Testis (tissue), 3 donors: ENCODE measurements around the gene MYO9B. TPM values are rescaled to one million over a fixed set of nuclear protein-coding genes. Genes with fewer than 3 reads are reported as not detected.

Experiments used
- DNase-seq: peaks from one replicate; pipeline ENCODE4 v3.0.0-alpha.2; 2019
- H3K27ac ChIP-seq, 2 donors: fragments of 200-600 bp; sonication (generic); one replicate each; pipeline ENCODE4 v1.5.1; 2019
- H3K27me3 ChIP-seq: fragments of 200-600 bp; sonication (generic); one replicate; pipeline ENCODE4 v1.5.1; 2019
- H3K36me3 ChIP-seq: fragments of 200-600 bp; sonication (generic); one replicate; pipeline ENCODE4 v1.5.1; 2017; ENCODE audit warnings: low read depth; ENCODE audit errors: missing control alignments
- H3K4me1 ChIP-seq: fragments of 200-600 bp; sonication (generic); one replicate; pipeline ENCODE4 v1.5.1; 2019
- H3K4me3 ChIP-seq, 2 donors: fragments of 200-600 bp; sonication (generic); one replicate each; pipeline ENCODE4 v1.5.1; 2017 to 2019
- H3K9me3 ChIP-seq: fragments of 200-600 bp; sonication (generic); one replicate; pipeline ENCODE4 v1.5.1; 2017
- CTCF ChIP-seq, 3 experiments: fragments of 450-650 bp in 2 of 3; fragments of 200-600 bp in 1 of 3; sonication (generic) in 1 of 3; IDR thresholded peaks; one replicate each; pipeline ENCODE4 v1.5.1; 2016 to 2019; ENCODE audit warnings: antibody characterized with exemption in 3 of 3, mild to moderate bottlenecking in 2 of 3, moderate library complexity in 1 of 3
- POLR2A ChIP-seq: fragments of 450-650 bp; IDR thresholded peaks from one replicate; pipeline ENCODE4 v1.6.1; 2017; ENCODE audit warnings: antibody characterized with exemption, mild to moderate bottlenecking, moderate library complexity
- WGBS, 2 donors: methylation state at CpG; one replicate each; pipeline ENCODE4 v1.1.5; 2018; 5-methylcytosine and 5-hydroxymethylcytosine counted together
- intact Hi-C: fragments of 100-400 bp; cut with DNase I; formaldehyde crosslinking; loops from one replicate; pipeline ENCODE4 v1.15.1; 2023; ENCODE audit warnings: low total_unique reads
- polyA plus RNA-seq: library from polyadenylated mRNA; stranded (reverse); fragments of 350-450 nt; fragmentation: Illumina TruSeq; extraction: RNeasy Lipid Tissue Mini Kit (QIAGEN cat#74804); gene quantifications from one replicate; pipeline ENCODE4 v1.2.3, GENCODE V29; 2014; ENCODE audit warnings: low read depth, low replicate concordance; ENCODE audit not compliant: insufficient read depth
- total RNA-seq, 2 donors: library from RNA; depleted of rRNA; stranded (reverse); fragments of >200 nt; gene quantifications; one replicate each; pipeline ENCODE4 v1.2.3, GENCODE V29; 2016

The MYO9B gene
- total and polyA plus RNA-seq, 3 donors from 2014 or later: 121 to 407 (median 407) TPM

DNA sequence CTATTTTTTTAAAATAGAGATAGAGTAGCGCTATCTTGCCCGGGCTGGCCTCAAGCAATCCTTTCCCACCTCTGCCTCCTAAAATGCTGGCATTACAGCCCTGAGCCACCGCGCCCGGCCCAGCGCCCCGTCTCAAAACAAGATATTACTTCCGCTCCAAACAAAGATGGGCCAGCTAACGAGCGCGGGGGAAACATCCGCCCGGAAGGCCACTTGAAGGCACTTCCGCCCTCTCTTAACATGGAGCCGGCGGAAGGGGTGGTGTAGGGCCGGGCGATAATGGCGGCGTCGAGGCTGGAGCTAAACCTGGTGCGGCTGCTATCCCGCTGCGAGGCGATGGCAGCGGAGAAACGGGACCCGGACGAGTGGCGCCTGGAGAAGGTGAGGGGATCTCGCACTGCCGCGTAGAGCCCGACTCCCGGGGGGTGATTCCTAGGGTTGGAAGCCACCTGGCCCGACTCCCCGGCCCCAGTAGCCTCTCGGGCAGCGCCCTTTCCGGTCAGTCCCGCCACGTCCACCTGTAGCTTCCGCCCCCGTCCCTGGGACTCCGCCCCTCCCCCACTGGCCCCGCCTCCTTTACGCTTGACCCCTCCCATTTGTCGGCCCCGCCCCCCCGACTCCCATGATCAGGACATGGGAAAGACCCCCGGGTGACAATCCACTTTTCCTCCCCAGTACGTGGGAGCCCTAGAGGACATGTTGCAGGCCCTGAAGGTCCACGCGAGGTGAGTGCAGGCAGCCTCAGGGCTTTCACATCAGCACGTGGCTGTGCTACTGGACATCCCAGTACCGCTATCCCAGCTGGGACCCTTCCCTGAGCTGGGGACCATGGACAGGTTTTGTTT lies 139.8 kb downstream of the MYO9B start, which contains the start of gene USE1:
Gene USE1, plus strand, starts transcription at position 231 of the 845 bp plus-strand sequence. Its CDS starts 49 bp downstream, at position 280.
- H3K27ac ChIP-seq: peak within 1 kb of the TSS; percentile 92 to 94
- WGBS, 2 donors: 1 to 3% methylated on average over 26 to 54 of the region's 56 CpGs
- TF ChIP-seq CTCF (IDR thresholded peaks at IDR 0.05): no peak
- no peak for TF ChIP-seq POLR2A
- H3K4me1 ChIP-seq: peaks cover 16% of the 10 kb centered on the region
- no peaks in the 10 kb centered on the region for H3K9me3 ChIP-seq
- no peaks in the 10 kb centered on the region for H3K36me3 ChIP-seq
- intact Hi-C loops: no loop called here
- peak within 1 kb of the TSS; percentile 74 to 87 for H3K4me3 ChIP-seq
- peak; percentile 94 for DNase-seq
- no peaks in the 10 kb centered on the region for H3K27me3 ChIP-seq

DNA sequence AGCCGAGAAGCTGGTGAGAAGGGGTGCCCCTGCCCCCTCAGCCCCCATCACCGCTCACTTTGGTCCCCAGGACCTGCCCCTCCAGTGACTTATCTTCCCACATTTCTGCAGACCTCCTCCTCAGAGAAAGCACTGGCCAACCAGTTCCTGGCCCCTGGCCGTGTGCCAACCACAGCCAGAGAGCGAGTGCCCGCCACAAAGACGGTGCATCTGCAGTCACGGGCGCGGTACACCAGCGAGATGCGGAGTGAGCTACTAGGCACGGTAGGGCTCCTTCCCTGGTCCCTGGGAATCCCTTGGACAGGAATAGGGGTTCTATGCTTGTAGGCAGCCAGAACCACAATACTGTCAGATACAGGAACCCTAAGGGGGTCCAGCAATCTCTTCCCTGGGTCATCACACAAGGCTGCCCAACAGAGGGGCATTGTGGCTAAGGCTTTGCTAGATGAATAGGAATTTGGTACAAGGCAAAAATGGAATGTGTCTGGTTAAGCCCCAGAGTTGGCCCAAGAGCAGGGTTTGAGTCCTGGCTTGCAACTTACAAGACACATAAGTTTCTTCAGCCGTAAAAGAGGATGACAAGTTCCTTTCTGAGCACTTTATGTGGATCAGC lies 140.6 kb downstream of the MYO9B start:
- no peak for TF ChIP-seq POLR2A
- no peak for TF ChIP-seq CTCF (IDR thresholded peaks at IDR 0.05)
- H3K27ac ChIP-seq: peak overlapping the region in 1 of 2 donors; percentile 92
- intact Hi-C loops: no loop called here

GRCh38 chr19:17219286-17219685 lies 143.7 kb downstream of the MYO9B start:
- Histone ChIP-seq H3K36me3 (no peaks in the 10 kb centered on the region), H3K27ac (no peak overlapping the region), H3K9me3 (no peaks in the 10 kb centered on the region), H3K4me3 (no peak overlapping the region), H3K27me3 (no peaks in the 10 kb centered on the region), H3K4me1 (peaks cover 20% of the 10 kb centered on the region)
- 94% methylated on average over 8 of the region's 8 CpGs for WGBS, 2 donors
- TF ChIP-seq POLR2A (no peak), CTCF (IDR thresholded peaks at IDR 0.05) (no peak)
- intact Hi-C loops: no loop called here
- DNase-seq: no peak

More for the DNA sequence above, 140.6 kb downstream of the MYO9B start:
- H3K36me3 ChIP-seq: no peaks in the 10 kb centered on the region
- H3K4me1 ChIP-seq: peaks cover 20% of the 10 kb centered on the region
- peak overlapping the region; percentile 74 to 87 for H3K4me3 ChIP-seq
- WGBS, 2 donors: 39 to 66% methylated on average over 7 to 13 of the region's 13 CpGs
- no peaks in the 10 kb centered on the region for H3K27me3 ChIP-seq
- no peaks in the 10 kb centered on the region for H3K9me3 ChIP-seq
- no peak for DNase-seq

DNA sequence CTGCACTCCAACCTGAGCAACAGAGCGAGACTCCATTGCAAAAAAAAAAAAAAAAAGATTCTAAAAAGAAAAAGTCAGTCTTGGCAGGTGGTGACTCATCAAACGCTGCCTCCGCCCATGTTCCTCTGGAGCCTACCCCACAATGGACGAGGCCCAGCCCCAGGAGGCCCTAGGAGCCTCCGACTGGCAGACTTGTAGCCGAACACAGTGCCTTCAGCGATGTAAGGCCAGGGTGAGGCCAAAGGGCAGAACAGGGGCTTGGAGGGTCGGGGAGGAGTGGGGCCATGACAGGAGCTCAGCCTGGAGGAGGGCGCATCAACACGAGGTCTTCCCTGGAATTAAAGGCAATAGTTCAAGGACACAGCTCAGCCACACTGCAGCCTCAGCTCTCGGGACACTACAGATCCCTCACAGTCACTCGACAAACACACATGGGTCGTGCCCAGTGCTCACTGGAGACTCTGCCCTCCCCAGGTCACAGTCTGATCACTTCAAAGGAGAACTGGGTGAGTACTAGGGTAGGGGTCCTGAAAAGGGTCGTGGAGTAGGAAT lies 144.7 kb downstream of the MYO9B start:
- Histone ChIP-seq H3K27ac (peak overlapping the region; percentile 1 to 8), H3K27me3 (no peaks in the 10 kb centered on the region), H3K36me3 (no peaks in the 10 kb centered on the region), H3K9me3 (no peaks in the 10 kb centered on the region), H3K4me1 (peaks cover 15% of the 10 kb centered on the region), H3K4me3 (no peak overlapping the region)
- DNase-seq: no peak
- 30 to 55% methylated on average over 7 to 14 of the region's 14 CpGs for WGBS, 2 donors
- intact Hi-C loops: no loop called here
- TF ChIP-seq POLR2A (no peak), CTCF (IDR thresholded peaks at IDR 0.05) (no peak)
